ENCODE measurements around the gene FMN2.
"Not testable (repeated sequence)": the region's sequence is repeated elsewhere in the genome, so short reads cannot be mapped to it uniquely, and the experiment has no call there.

Gene FMN2

DNA sequence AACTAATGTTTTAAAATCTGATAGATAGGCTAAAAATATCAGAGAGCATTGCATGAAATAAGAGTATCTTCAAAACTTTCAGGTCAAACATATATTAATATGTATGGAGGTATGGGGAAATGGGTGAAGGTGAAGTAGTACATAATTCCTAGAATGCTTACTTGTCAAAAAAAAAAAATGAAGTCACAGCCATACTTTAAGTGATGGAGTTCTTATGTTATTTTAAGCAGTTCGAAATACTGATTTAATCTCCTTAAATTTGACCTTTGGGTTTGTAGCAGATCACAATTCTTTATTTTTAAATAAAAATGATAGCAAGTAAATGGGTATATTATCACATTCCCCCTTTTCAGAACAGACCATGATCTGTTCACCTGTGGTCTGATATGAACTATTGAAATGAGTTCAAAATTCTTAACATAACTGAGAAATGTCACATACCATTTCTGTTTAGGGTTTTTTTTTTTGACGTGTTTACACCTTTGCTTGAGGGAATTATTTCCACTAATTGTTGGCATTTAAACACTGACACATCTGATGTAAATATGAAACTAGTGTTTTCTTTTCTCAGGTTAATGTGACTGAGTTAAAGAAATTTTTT lies 300.1 kb downstream of the FMN2 start:
- no peak for DNase-seq

DNA sequence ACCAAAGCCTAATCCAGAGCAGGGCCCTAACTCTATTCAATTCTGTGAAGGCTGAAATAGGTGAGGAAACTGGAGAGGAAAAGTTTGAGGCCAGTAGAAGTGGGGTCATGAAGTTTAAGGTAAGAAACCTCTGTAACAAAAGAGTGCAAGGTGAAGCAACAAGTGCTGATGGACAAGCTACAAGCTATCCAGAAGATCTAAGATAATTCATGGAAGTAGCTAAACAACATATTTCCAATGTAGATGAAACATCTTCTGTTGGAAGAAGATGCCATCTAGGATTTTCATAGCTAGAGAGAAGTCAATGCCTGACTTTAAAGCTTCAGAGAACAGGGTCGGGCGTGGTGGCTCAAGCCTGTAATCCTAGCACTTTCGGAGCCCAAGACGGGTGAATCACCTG lies 302.7 kb downstream of the FMN2 start:
- DNase-seq: no peak

DNA sequence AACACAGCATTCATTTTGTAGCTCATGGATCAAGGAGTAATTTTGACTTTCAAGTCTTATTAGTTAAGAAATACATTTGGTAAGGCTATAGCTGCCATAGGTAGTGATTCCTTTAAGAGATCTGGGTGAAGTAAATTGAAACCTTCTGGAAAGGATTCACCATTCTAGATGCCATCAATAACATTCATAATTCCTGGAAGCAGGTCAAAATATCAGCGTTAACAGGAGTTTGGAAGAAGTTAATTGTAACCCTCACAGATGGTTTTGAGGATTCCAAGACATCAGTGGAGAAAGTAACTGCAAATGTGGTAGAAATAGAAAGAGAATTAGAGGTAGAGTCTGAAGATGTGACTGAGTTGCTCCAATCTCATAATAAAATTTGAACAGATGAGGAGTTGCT lies 303.7 kb downstream of the FMN2 start:
- no peak for DNase-seq

DNA sequence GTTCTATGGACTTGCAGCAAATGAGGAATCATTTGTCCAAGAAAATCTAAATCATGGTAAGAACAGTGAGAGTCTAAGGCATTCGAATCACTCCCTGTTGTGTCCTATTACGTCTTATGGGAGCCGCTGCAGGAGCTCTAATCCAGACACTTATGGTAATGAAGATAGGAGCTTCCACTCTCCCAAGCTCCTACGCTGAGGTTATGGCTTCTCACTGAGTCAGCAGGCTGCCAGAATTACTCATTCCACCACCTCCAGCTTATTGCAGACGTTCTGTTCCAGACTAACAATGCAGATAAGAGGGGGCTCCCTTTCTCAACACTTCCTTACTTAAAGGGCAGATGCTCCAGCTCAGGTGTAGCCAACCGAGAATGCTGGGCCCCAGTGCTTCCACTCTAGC lies 307.7 kb downstream of the FMN2 start:
- DNase-seq: no peak

DNA sequence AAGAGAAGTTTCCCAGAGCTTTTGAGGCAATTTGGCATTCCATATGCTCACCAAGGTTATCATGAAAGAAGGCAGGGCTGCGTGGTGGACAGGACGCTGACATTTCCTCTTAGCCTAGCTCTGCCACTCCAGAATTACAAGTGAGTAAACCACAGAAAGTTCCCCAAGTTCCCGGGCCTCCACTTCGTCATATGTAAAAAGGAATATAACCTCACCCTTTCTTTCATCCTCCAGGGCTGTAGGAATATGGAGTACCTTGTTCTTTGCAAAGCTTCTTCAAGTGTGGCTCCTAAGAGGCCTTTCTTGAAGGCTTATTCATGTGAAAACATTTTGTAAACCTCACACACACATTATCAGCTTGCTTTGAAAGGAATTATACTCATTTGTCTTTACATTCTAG lies 310.0 kb downstream of the FMN2 start:
- DNase-seq: no peak

DNA sequence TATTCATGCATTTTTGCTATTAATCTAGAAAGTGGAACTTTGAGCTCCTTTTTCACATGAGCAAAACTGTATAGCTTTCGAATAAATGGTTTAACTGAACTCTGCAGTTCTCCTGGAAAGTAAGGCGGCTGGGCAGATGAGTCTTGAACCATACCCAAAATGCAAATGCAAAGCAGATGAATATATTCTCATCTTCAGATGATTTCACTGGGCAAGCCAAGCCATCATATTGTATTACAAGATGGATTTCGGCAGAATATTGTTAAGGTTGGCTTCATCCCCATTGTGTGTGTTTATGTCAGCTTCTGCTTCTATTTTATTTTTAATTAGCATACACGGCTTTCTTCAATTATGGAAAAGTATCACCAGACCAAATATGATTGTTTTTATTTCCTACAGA lies 310.6 kb downstream of the FMN2 start:
- DNase-seq: no peak

DNA sequence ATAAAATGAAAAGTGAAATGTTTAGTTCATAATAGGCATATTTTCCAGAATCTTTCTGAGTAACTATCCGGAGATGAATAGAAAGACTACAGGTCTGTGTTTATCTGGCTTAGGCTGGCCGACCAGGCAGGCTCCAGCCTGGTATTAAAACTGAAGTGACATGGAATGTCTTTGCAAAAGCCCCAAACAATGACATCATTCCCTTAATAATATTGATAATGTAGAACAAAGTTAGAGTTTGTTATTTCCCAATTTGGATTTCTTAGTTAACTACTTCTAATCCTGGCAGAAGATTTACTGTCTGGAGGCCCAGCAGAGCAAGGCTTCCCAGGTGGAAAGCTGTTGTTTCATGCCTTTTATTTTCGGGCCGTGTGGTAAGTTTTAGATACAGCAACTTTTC lies 312.6 kb downstream of the FMN2 start:
- no peak for DNase-seq

DNA sequence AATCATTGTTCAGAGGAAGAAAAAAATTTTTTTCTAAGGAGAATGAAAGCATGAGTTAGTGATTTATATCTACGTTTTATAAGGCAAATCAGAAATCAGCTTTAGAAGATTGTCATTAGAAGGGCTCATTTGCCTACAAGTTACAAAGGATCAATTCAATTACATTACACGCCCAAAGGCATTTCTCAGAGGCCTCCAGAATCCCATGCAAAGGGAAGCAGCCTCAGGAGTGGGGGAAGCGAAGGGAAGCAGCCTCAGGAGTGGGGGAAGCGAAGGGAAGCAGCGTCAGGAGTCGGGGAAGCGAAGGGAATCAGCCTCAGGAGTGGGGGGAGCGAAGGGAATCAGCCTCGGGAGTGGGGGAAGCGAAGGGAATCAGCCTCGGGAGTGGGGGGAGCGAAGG lies 314.1 kb downstream of the FMN2 start:
- DNase-seq: no peak

DNA sequence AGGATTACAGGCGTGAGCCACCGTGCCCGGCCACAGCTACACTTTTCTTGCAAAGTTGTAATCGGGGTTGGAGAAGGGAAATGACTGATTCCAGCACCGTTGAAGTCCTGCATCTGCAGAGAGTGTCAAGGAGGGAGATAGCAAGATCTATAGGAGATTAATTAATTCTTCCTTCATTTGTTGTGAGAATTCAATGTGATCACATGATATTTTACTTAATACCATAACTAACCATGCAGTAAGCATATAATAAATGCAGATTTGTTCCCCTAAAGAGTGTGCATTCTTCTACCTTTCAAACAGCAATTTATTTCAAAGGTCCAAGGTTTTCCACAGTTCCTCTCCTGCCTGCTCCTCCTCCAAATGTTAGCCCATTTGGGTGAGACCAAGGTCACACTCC lies 315.7 kb downstream of the FMN2 start:
- DNase-seq: no peak

DNA sequence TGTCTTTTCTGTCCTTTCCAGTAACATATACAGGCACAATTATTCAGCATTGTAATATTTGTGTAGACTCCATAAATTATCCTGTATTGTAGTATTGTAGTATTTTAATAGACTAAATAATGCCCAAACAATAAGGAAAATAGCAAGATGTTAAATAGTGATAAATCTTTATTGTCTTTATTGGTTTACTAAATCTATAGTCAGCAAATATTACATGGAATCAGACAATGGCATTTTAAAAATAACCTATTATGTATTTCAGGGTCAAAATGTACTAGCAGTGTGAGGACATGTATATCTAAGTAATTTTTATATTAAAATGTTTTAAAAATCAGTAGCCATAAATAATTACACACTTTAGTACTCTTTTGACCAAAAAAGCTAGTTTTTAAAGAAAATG lies 317.9 kb downstream of the FMN2 start:
- DNase-seq: no peak

DNA sequence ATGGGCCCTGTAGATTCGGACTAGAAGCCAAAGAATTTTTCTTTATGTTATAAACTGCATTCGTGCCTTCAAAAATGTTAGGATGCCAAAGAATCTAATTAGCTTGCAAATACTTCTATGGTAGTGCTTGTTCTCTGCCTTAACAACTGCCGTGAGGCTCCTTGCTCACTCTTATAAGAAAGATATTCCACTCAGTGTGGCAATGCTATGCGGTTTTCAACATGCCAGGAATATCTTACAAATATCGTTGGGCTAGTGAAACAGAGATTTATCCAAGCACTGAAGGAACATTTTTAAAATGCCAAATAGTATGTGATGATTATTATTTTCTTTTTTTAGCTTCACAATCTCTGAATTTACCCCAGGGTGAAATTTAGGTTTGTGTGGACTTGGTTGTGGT lies 322.0 kb downstream of the FMN2 start:
- DNase-seq: no peak

DNA sequence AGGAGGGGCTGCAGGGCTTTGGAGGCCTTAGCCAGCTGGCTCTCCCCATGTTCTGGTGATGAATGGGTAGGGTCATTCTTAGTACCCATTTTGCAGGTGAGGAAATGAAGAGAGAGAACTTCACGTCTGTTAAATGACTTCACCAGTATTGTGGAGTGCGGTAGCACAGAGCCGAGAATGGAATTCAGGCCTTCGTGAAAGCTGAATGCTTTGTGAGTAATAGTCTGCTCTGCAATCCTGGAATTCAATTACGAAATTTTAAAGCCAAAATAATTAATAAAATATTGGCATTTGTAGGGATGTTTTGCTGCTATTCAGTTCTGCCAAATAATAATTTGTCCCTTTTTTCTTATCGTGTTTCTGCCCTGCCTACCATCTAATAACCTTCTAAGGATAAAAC lies 322.6 kb downstream of the FMN2 start:
- no peak for DNase-seq

DNA sequence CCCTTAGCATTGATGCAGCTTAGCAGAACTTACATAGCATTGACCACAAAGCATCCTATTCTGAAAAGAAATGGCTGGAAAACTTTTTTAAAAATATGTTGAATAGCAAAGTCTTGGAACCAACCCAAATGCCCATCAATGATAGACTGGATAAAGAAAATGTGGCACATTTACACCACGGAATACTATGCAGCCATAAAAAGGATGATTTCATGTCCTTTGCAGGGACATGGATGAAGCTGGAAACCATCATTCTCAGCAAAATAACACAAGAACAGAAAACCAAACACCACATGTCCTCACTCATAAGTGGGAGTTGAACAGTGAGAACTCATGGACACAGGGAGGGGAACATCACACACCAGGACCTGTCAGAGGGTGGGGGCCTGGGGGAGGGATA lies 323.3 kb downstream of the FMN2 start:
- not testable (repeated sequence) for DNase-seq

DNA sequence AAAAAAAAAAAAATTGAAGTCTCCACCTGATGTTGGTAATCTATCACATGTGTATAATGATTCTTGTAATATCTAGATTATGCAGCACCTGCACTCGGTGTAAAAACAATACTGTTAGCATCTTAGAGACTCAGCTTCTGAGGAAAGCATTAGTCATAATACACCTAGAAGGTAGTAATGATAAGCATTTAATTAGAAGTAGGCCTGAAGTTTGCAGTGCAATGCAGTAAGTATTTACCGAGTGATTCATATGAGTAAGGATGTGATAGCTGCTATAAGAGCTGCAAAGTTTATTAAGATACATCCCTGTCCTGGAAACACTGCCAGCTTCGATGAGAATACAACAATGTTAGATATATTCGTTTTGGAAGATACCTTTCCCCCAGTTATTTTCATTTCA lies 323.8 kb downstream of the FMN2 start:
- DNase-seq: no peak

DNA sequence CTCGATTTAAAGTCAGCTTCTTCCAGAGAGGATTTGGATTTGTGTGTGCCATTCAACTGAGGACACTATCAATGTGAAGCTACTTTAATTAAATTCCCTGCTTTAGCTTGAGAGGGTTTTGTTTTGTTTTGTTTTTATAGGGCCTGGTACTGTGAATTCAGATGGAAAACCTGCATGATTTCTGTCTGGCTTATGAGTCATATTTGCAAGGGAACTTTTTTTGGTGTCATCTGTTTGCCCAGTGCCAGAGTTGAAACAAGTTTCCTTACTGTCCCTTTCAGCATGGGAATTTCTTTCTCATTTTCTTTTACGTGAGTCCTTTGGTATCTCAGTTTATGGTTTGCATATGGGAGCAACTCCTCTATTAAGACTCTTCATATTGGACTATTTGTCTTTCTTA lies 325.6 kb downstream of the FMN2 start:
- DNase-seq: no peak

DNA sequence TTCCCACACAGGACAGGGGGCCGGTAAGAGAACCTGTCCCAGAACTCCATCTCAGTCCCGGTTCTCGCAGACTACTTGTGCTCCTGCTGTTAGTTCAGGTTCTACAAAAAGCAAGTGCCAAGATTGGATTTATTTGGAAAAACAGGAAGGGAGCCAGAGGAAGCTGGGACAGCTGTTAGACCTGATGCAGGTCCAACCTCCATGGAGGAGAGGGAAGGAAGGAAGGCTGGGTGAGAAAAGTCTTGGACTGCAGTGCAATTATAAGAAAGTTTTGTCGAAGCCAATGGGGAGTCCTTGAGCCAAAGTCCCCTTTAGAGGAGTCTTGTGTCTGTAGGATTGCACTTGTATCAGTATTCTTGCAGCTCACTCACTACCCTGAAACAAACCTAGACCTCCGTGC lies 329.1 kb downstream of the FMN2 start:
- DNase-seq: no peak

DNA sequence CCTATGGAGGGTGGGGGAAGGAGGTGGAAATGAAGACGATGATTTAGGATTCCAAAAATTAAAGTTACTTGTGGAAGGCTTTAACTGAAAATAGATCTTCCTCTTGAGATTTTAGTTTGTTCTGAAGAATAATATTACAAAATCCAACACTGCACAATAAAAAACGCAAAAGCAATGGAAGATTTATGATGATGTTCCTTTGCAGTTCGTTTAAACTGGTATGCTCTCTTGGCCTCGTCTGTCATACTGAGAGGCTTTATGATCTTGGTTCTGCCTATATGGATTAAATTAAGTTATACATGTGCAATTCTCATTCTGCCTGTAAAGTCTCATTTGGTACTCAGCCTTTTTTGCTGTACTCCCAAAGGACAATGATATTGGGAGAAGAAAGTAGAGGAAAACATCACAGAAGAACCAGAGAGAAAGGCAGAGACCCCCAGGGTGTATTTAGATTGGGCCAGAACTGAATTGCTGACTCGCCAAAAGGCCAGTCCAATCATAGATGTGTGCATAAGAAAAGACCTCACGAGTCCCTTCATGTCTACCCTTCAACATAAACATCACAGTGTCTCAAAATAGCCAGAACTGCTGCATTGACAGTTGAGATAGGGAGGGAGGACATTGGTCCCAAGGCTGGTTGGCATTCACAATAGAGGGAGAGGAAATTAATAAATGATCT lies 331.7 kb downstream of the FMN2 start:
- DNase-seq: no peak

DNA sequence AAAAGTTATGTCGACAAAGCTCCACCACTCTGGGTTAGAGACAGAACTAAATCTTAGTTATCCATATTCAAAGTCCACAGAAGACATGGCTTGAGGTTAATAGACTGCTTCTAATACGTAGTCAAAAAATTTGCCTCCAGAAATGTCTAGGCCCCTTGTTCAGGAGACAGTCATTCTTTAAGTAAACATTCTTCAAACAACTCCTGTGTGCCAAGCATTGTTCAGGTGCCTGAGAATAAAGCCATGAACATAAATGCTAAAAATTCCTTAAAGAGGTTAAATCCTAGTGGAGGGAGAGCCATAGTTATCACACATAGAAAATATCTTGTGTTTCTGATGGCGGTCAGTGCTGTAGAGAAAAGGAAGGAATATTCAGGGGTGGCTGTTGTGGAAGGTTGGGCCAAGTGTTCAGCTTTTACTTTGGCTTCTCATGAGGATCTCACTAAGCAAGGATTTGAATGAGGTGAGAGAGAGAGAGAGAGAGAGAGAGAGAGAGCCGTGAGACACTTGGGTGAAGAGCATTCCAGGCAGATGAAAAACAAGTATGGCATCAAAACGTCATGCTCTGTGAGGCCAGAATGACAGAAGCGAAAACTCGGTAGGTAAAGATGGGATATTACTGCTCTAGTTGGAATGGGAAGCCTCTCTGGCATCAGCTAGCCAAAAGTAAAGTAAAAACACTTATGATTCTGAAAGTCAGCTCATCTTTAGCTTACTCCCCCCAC lies 333.2 kb downstream of the FMN2 start:
- DNase-seq: no peak

DNA sequence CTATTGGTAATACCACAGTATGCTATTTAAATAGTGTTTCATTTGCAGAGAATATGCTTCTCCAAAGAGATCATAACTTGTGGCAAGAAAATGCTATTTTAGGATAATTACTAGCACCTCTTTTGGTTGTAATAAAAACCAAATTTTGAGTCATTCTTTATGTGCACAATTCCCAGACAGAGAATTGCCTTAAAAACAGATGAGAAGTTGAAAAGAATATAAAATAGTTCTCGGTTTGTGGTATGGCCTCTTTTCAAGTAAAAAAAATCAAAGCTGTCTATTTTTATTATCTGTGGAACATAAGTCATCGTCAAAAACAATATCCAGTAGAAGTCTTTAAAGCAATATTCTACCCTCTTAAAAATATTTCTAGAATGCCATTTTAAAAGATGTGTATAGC lies 334.4 kb downstream of the FMN2 start:
- DNase-seq: no peak

DNA sequence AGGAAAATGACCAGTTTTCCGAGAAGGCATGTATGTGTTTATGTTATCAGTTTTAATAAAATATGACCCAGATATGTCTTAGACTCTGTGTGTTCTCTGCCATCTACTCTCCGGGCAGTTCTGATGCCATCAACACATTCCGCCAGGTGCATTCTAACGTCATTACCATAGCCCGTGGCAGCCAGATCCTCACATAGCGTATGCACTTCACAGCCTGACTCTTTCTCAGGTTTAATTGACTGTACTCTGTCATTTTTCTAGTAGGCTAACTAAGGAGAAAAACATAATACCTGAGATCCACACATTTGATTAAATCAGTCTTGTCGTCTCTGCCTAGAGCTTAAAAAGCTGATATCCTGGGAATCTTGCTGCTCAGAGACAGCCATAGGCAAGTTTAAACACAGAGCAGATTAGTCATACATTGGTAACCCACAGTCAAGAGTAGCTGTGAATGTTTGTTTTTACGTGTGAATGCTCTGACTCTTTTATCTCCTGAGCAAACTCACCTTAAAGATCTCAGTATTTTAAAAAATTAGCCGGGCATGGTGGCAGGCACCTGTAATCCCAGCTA lies 344.4 kb downstream of the FMN2 start:
- no peak for DNase-seq

DNA sequence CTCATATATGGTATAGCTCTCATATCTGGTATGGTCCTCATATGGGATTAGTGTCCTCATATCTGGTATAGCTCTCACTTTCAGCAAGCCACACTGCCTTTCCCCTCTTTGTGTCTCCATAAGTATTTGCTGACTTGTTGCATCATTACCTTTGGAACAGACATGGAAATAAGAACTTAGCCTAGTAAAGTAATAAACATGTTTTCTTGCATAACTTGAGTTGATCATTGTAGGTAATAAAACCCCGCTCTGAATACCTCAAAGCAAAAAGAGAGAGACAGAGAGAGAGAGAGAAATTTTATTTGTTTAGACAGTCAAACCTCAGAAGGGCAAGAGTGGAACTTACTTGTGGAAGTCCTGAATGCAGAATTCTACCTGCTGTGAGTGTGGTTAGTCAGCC lies 350.0 kb downstream of the FMN2 start:
- no peak for DNase-seq

DNA sequence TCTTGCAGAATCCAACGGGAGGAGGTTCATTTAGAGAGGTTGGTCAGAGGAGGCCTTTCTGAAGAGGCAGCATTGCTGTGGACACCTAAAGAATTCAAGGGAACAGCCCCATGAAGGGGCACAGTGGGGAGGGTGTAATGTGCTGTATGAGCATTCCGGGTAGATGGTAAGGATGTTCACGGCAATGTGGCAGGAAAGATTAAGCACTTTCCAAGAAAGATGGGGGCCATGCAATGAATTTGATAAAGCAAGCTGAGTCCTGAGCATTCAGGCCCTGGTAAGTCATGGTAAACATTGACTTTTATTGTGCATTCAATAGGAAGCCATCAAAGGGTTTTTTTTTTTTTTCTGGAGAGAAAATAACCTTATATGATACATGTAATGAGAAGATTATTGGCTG lies 353.7 kb downstream of the FMN2 start:
- DNase-seq: no peak

DNA sequence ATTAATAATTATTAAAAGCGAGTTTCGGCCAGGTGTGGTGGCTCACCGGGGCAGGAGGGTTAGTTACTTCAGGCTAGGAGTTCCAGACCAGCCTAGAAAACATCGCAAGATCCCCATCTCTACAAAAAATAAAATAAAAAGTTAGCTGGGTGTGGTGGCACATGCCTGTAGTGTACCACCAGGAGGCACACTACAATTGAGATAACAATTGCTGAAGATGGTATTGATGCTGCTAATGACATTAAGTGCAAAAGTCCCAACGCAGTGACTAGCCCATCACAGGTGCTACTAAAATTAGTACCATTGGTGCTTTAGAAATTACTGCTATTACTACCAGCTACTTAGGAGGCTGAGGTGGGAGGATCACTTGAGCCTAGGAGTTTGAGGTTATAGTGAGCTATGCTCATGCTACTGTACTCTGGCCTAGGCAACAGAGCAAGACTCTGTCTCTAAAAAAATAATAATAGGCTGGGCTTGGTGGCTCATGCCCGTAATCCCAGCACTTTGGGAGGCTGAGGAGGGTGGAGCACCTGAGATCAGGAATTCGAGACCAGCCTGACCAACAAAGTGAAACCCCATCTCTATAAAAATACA lies 363.6 kb downstream of the FMN2 start:
- no peak for DNase-seq

DNA sequence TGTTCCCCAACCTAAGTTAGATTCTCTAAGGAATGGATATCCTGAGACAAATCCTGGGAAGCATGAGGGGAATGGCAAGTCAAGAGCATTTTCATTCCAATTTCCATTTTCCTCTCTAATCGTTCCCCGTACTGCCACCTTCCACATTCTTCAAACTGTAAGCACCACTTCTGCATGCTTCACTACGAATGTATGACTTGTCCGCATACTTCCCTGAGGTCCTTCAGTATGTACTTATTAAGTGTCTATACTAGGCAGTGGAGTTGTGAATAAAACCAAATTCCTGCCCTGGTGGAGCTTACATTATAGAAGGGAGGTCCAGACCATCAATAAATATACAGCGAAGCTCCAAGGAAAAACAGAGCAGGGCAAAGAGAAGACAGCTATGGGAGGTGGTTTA lies 365.5 kb downstream of the FMN2 start:
- DNase-seq: no peak

All from NCI-H748 treated with DMSO at 0.1 percent for 48 hours (cell line).